ENCODE measurements around the gene PHRF1.
"Not testable (repeated sequence)": the region's sequence is repeated elsewhere in the genome, so short reads cannot be mapped to it uniquely, and the experiment has no call there.

PHRF1 gene

GRCh38 chr11:636511-637332, 60.5 kb downstream of the PHRF1 start, which contains the start of gene DRD4:
TSS of gene DRD4 (plus strand) at chr11:637269. CDS start at chr11:637305, 36 bp downstream.
- no peak for DNase-seq

DNA sequence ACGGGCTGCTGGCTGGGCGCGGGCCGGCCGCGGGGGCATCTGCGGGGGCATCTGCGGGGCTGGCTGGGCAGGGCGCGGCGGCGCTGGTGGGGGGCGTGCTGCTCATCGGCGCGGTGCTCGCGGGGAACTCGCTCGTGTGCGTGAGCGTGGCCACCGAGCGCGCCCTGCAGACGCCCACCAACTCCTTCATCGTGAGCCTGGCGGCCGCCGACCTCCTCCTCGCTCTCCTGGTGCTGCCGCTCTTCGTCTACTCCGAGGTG, 61.0 kb downstream of the PHRF1 start:
- no peak for DNase-seq

DNA sequence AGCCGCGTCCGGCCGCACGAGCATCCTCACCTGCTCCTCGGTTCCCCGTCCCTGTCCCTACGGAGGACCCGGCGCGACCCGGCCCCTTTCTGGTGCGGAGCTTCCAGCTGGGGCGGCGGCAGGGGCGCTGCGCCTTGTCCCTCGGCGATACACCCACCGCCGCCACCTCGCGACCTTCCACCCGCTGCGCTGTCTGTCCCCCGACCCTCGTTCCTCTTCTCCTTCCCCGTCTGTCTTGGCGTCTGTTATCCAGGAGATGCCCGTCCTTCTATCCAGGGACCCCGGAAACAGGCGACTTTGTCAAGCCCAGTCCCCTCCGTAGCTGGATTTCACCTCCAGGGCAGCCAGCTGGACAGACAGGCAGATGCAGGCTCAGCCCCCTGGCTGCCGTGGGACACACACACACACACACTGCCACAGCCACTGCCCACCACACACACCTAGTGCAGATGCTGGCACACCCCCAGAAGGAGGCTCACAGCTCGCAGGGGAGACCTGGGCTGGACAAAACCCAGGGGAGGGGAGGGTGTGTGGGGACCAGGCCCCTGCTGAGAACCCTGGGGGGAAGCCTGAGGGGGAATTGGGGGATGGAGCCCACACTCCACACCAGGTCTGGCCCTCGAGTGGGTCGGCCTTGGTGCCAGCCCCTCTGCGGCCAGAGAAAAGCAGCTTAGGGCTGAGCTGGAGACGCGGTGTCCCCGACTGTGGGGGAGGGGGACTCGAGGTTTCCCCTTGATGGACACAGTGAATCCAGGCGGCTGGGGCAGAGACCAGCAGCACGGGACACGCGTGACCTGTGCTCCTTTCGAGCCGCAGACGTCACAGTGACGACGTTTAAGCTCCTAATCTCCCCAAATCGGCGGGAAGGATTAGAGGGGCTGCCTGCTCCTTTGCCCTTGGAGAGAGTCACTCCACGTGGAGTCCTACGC, 61.6 kb downstream of the PHRF1 start:
- no peak for DNase-seq

DNA sequence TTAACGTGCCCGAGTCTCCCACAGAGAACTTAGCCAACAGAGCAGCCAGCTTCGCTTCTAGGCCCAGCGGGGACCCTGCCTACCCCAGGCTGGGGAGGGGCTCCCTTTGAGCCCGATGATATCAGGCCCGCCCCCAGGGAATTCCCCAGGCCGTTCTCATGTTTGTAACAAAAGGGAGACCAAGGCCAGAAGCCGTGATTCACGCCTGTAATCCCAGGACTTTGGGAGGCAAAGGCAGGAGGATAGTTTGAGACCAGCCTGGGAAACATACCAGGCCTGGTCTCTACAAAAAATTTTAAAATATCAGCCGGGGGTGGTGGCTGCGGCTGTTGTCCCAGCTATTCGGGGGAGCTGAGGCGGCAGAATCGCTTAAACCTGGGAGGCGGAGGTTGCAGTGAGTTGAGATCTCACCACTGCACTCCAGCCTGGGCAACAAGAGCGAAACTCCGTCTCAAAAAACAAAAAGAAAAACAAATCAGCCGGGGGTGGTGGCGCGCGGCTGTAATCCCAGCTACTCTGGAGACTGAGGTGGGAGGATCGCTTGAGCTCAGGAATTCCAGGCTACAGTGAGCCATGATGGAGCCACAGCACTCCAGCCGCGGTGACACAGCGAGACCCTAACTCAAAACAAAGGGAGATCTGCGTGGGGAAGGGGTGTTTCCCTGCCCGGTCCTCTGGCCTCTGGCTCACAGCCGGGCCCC, 62.5 kb downstream of the PHRF1 start:
- DNase-seq = no peak

DNA sequence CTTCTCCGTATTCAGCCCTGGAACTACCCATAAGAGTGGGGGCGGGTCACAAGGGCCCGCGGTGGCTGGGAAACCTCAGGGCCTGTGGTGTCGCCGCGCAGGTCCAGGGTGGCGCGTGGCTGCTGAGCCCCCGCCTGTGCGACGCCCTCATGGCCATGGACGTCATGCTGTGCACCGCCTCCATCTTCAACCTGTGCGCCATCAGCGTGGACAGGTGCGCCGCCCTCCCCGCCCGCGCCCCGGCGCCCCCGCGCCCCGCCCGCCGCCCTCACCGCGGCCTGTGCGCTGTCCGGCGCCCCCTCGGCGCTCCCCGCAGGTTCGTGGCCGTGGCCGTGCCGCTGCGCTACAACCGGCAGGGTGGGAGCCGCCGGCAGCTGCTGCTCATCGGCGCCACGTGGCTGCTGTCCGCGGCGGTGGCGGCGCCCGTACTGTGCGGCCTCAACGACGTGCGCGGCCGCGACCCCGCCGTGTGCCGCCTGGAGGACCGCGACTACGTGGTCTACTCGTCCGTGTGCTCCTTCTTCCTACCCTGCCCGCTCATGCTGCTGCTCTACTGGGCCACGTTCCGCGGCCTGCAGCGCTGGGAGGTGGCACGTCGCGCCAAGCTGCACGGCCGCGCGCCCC, 63.2 kb downstream of the PHRF1 start:
- DNase-seq = no peak

DNA sequence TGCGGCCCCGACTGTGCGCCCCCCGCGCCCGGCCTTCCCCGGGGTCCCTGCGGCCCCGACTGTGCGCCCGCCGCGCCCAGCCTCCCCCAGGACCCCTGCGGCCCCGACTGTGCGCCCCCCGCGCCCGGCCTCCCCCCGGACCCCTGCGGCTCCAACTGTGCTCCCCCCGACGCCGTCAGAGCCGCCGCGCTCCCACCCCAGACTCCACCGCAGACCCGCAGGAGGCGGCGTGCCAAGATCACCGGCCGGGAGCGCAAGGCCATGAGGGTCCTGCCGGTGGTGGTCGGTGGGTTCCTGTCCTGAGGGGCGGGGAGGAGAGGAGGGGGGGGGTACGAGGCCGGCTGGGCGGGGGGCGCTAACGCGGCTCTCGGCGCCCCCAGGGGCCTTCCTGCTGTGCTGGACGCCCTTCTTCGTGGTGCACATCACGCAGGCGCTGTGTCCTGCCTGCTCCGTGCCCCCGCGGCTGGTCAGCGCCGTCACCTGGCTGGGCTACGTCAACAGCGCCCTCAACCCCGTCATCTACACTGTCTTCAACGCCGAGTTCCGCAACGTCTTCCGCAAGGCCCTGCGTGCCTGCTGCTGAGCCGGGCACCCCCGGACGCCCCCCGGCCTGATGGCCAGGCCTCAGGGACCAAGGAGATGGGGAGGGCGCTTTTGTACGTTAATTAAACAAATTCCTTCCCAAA, 63.9 kb downstream of the PHRF1 start:
- peak in 1 of 2 donors; percentile 54 for DNase-seq

- DNase-seq = no peak
Measured at GRCh38 chr11:641806-642370, 65.6 kb downstream of the PHRF1 start.

- no peak for DNase-seq
Measured at GRCh38 chr11:643366-643765, 67.1 kb downstream of the PHRF1 start.

GRCh38 chr11:643849-644738, 67.8 kb downstream of the PHRF1 start:
- no peak for DNase-seq

DNA sequence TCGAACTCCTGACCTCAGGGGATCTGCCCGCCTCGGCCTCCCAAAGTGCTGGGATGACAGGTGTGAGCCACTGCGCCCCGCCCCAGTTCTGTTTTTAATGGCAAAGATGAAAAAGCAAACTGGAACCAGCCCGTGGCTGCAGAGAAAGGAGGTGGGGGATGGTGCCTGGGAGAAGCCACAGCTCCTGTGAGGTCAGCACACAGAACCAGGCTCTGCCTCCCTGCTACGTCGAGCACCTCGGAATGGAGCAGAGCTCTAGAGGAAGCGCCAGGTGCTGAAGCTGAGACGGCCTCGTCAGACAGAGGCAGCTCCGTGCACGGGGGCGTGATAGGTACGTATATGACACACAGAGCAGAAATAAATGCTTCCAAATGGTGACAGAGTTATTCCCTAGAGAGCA, 69.3 kb downstream of the PHRF1 start:
- no peak for DNase-seq

DNA sequence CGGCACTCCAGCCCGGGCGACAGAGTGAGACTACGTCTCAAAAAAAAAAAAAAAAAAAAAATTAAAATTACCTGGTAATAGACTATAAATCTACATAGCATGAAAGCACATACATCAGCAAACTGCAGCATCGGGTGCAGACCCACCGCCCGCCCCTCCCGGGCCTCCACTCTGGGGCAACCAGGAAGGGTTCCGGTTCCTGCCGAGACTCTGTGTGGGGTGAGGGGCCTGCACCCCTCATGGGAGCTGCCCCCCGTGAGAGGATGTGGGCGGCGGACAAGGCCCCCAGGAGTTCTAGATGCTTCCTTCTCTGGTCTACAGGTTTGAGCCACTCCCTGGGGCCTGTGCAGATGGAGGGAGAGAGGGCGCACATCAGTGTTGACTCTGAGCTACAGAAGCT, 69.9 kb downstream of the PHRF1 start:
- DNase-seq = no peak

- DNase-seq = not testable (repeated sequence)
Measured at GRCh38 chr11:647672-648158, 71.4 kb downstream of the PHRF1 start.

GRCh38 chr11:650482-650881, 74.2 kb downstream of the PHRF1 start:
- no peak for DNase-seq

DNA sequence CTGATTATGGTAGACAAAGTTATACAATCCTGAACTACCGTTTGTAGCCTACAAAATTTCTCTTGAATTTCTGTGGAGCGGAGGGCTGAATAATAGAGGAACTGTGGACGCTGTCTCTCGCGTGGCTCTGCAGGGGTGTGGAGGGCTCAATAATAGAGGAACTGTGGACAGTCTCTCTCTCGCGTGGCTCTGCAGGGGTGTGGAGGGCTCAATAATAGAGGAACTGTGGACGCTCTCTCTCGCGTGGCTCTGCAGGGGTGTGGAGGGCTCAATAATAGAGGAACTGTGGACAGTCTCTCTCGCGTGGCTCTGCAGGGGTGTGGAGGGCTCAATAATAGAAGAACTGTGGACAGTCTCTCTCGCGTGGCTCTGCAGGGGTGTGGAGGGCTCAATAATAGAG, 76.9 kb downstream of the PHRF1 start:
- peak in 1 of 2 donors; percentile 16 for DNase-seq

DNA sequence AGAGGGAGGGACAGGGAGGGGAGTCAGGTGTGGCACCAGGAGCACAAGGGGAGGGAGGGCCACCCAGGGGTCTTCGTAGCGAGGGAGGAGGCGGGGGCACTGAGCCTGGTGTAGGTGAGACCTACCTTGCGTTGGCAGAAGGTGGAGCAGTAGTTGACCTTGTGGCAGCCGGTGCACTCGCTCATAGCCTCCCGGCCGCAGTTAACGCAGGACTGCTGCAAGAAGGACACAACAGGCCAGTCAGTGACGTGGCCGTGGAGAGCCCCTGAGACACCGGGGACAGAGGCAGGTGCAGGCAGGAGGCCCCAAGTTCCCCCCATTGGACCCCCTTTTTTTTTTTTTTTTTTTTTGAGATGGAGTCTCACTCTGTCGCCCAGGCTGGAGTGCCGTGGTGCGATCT, 77.6 kb downstream of the PHRF1 start:
- DNase-seq = no peak

GRCh38 chr11:654444-654843, 78.2 kb downstream of the PHRF1 start:
- not testable (repeated sequence) for DNase-seq

DNA sequence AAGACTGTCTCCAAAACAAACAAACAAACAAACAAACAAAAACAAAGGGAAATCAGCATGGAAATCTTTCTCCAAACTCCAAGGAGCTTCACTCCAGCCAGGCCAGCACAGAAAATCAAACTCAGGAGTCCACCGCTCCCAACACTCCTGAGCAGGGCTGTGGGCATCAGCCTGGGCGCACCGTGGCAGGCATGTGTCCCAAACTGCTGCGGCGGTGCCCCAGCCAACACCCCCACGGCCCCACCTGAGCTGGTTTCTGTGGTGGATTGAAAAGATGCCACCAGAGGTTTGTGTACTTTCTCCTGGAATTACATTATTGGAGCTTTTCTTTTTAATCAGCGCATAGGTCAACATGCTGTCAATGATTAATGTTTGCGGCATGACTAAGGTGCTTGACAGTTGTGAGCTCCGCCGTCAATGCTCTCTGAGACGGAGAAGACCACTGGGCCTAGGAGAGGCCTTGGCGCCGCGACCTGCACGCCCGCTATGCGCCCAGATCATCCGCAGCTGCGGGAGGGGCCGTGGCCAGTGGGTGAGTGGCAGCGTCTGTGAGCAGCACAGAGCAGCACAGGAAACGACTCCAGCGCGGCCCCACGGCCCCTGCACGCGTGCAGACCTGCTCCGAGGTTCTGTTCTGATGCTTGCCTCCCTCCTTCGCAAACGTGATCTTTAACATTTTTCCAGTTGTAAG, 78.9 kb downstream of the PHRF1 start:
- no peak for DNase-seq

DNA sequence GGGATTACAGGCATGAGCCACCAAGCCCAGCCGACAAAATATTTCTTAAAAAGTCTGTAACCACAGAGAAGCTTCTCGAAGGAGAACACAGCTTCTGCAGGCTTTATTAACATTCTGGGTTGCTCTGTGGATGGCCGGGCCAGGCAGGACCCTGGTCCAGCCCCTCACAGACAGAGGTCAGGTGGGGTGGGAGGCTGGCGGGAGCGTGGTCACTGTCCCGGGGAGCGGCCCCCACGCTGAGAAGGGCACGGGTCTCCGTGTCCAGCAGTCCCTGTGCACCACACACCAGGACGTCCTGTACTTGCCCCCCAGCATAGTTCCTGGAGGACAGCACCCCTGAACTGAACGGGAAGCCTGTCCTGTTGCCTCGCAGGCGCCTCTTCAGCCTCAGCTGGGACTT, 80.2 kb downstream of the PHRF1 start:
- DNase-seq = no peak

GRCh38 chr11:656866-657265, 80.6 kb downstream of the PHRF1 start:
- no peak for DNase-seq

GRCh38 chr11:657691-658126, 81.4 kb downstream of the PHRF1 start:
- no peak for DNase-seq
